ENCODE results near the gene AGBL1. TPM values are rescaled to one million over a fixed set of nuclear protein-coding genes. Genes with fewer than 3 reads are reported as not detected.

Gene AGBL1
- total RNA-seq, 4 donors from 2014 or later = 0.40 TPM; not detected in 3

DNA sequence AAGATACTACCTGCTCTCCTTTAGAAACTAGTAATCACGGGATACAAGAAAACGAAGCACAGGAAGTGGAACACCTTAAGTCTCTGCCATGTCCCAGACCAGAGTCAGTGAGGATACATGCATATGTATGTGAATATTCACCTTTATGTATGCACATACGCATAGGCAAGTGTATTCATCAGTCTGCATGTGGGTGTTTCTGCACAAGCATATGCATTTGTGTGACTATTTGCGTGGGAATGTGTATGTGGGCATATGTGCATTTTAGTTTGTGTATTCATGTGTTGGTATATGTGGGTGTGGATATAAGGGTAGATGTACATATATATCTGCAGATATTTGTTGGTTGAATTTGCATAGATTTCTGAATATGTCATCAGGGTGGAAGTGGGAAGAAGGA, 889.7 kb downstream of the AGBL1 start:
- H3K27me3 ChIP-seq = no peaks in the 10 kb centered on the region
- H3K9me3 ChIP-seq = no peaks in the 10 kb centered on the region
- TF ChIP-seq, protein P1, sequence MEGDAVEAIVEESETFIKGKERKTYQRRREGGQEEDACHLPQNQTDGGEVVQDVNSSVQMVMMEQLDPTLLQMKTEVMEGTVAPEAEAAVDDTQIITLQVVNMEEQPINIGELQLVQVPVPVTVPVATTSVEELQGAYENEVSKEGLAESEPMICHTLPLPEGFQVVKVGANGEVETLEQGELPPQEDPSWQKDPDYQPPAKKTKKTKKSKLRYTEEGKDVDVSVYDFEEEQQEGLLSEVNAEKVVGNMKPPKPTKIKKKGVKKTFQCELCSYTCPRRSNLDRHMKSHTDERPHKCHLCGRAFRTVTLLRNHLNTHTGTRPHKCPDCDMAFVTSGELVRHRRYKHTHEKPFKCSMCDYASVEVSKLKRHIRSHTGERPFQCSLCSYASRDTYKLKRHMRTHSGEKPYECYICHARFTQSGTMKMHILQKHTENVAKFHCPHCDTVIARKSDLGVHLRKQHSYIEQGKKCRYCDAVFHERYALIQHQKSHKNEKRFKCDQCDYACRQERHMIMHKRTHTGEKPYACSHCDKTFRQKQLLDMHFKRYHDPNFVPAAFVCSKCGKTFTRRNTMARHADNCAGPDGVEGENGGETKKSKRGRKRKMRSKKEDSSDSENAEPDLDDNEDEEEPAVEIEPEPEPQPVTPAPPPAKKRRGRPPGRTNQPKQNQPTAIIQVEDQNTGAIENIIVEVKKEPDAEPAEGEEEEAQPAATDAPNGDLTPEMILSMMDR (IDR thresholded peaks at IDR 0.05) = no peak
- no peak for TF ChIP-seq POLR2A (IDR thresholded peaks at IDR 0.05)
- H3K4me3 ChIP-seq = no peak overlapping the region
- H3K4me1 ChIP-seq = no peaks in the 10 kb centered on the region
- no peaks in the 10 kb centered on the region for H3K36me3 ChIP-seq
- DNase-seq = no peak
- H3K27ac ChIP-seq = no peak overlapping the region

GRCh38 chr15:86973284-86973844, 893.7 kb downstream of the AGBL1 start:
- DNase-seq = no peak
- Histone ChIP-seq H3K4me3 (no peak overlapping the region), H3K27ac (no peak overlapping the region), H3K36me3 (no peaks in the 10 kb centered on the region), H3K4me1 (no peaks in the 10 kb centered on the region), H3K9me3 (no peaks in the 10 kb centered on the region), H3K27me3 (no peaks in the 10 kb centered on the region)
- TF ChIP-seq, protein P1 (IDR thresholded peaks at IDR 0.05) = no peak
- TF ChIP-seq POLR2A (IDR thresholded peaks at IDR 0.05) = no peak

DNA sequence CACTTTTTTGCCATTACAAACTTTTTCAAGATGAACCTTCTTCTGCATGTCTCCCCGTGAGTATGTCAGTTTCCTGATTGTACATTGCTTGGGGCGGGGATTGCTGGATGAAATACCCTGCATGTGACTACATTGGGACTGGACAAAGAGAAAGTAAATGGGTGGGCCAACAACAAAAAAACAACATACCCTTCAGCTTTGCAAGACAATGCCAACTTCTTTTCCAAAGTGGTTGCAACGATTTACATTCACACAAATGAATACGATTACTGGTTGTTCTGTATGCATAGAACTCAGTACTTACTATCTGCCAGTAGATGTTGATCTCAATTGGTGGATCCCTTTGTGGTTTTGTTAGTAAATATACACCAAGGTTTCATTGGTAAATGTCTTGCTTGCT, 908.4 kb downstream of the AGBL1 start:
- no peak for DNase-seq
- no peaks in the 10 kb centered on the region for H3K27me3 ChIP-seq
- H3K9me3 ChIP-seq = no peaks in the 10 kb centered on the region
- no peaks in the 10 kb centered on the region for H3K36me3 ChIP-seq
- H3K27ac ChIP-seq = no peak overlapping the region
- no peak for TF ChIP-seq POLR2A (IDR thresholded peaks at IDR 0.05)
- TF ChIP-seq, protein P1 (IDR thresholded peaks at IDR 0.05) = no peak
- H3K4me1 ChIP-seq = no peaks in the 10 kb centered on the region
- H3K4me3 ChIP-seq = no peak overlapping the region

- H3K27ac ChIP-seq = no peak overlapping the region
- H3K4me1 ChIP-seq = no peaks in the 10 kb centered on the region
- DNase-seq = no peak
- H3K9me3 ChIP-seq = no peaks in the 10 kb centered on the region
- no peaks in the 10 kb centered on the region for H3K27me3 ChIP-seq
- TF ChIP-seq, protein P1 (IDR thresholded peaks at IDR 0.05) = no peak
- TF ChIP-seq POLR2A (IDR thresholded peaks at IDR 0.05) = no peak
- no peak overlapping the region for H3K4me3 ChIP-seq
- no peaks in the 10 kb centered on the region for H3K36me3 ChIP-seq
These were observed 942.1 kb downstream of the AGBL1 start for GRCh38 chr15:87021751-87022150.

DNA sequence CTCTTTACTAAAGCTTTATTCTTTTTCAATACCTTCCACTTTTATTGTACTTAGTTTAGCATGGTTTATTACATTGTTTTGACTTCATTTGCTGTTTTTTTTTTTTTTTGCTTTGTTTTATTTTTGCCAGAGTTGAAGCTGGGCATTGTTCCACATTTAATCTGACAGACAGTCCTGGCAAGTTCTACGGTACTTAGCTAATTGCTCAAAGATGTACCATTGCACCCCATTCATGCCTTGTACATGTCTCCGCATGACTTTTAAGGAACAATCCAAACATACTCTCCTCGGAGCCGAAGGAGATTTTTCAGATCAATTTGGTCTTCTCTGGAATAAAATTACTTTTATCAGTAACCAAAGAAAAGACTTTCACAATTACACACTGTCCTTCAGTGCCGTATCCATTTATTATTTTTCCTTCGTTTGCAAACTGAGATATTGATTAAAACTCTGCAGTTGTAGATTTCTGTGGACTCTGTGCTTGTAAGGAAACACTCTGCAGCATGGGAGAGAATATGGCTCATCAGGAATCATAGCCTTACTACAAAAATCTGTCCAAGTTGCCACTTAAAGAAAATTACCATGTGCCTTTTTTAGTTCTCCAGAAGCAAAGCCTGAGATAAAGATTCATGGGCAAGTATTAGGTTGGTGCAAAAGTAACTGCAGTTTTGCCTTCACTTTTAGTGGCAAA, 952.0 kb downstream of the AGBL1 start:
- no peak for DNase-seq
- Histone ChIP-seq H3K9me3 (no peaks in the 10 kb centered on the region), H3K4me3 (no peak overlapping the region), H3K36me3 (no peaks in the 10 kb centered on the region), H3K27me3 (no peaks in the 10 kb centered on the region), H3K27ac (no peak overlapping the region), H3K4me1 (no peaks in the 10 kb centered on the region)
- TF ChIP-seq, protein P1 (IDR thresholded peaks at IDR 0.05) = no peak
- TF ChIP-seq POLR2A (IDR thresholded peaks at IDR 0.05) = no peak

Data from Peyer's patch (tissue), 4 donors.